ENCODE results near the gene EPB41L4A. TPM values are rescaled to one million over a fixed set of nuclear protein-coding genes. Genes with fewer than 3 reads are reported as not detected.

Gene EPB41L4A
- total RNA-seq, 1 experiment from 2014 or later, result 5.2 TPM

GRCh38 chr5:112346411-112347044, 72.5 kb downstream of the EPB41L4A start (continued):
- TF ChIP-seq, protein P1, sequence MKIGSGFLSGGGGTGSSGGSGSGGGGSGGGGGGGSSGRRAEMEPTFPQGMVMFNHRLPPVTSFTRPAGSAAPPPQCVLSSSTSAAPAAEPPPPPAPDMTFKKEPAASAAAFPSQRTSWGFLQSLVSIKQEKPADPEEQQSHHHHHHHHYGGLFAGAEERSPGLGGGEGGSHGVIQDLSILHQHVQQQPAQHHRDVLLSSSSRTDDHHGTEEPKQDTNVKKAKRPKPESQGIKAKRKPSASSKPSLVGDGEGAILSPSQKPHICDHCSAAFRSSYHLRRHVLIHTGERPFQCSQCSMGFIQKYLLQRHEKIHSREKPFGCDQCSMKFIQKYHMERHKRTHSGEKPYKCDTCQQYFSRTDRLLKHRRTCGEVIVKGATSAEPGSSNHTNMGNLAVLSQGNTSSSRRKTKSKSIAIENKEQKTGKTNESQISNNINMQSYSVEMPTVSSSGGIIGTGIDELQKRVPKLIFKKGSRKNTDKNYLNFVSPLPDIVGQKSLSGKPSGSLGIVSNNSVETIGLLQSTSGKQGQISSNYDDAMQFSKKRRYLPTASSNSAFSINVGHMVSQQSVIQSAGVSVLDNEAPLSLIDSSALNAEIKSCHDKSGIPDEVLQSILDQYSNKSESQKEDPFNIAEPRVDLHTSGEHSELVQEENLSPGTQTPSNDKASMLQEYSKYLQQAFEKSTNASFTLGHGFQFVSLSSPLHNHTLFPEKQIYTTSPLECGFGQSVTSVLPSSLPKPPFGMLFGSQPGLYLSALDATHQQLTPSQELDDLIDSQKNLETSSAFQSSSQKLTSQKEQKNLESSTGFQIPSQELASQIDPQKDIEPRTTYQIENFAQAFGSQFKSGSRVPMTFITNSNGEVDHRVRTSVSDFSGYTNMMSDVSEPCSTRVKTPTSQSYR (CRISPR knock-in tag; IDR thresholded peaks at IDR 0.05), result no peak
- TF ChIP-seq, protein P2, sequence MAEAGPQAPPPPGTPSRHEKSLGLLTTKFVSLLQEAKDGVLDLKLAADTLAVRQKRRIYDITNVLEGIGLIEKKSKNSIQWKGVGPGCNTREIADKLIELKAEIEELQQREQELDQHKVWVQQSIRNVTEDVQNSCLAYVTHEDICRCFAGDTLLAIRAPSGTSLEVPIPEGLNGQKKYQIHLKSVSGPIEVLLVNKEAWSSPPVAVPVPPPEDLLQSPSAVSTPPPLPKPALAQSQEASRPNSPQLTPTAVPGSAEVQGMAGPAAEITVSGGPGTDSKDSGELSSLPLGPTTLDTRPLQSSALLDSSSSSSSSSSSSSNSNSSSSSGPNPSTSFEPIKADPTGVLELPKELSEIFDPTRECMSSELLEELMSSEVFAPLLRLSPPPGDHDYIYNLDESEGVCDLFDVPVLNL (CRISPR knock-in tag; IDR thresholded peaks at IDR 0.05; ENCODE audit: borderline replicate concordance, low read depth), result no peak
- TF ChIP-seq TEAD1 (CRISPR knock-in tag; IDR thresholded peaks at IDR 0.05) (no peak), CREM (CRISPR knock-in tag; IDR thresholded peaks at IDR 0.05) (no peak), ZNF263 (CRISPR knock-in tag; IDR thresholded peaks at IDR 0.05; ENCODE audit: low read depth) (no peak), ZNF423 (CRISPR knock-in tag; IDR thresholded peaks at IDR 0.05) (no peak), ETV6 (CRISPR knock-in tag; IDR thresholded peaks at IDR 0.05) (no peak), SMAD4 (CRISPR knock-in tag; IDR thresholded peaks at IDR 0.05) (no peak)

GRCh38 chr5:112344540-112344939, 74.5 kb downstream of the EPB41L4A start:
- TF ChIP-seq, protein P1 (CRISPR knock-in tag; IDR thresholded peaks at IDR 0.05), result no peak
- no peak for TF ChIP-seq TEAD4 (CRISPR knock-in tag; IDR thresholded peaks at IDR 0.05)
- TF ChIP-seq TCF7 (CRISPR knock-in tag; IDR thresholded peaks at IDR 0.05; ENCODE audit: low read depth), result no peak
- TF ChIP-seq AR (CRISPR knock-in tag; IDR thresholded peaks at IDR 0.05), result no peak
- no peak for TF ChIP-seq FOXJ3 (CRISPR knock-in tag; IDR thresholded peaks at IDR 0.05; ENCODE audit: borderline replicate concordance)
- no peak for TF ChIP-seq HMGA2 (CRISPR knock-in tag; IDR thresholded peaks at IDR 0.05)
- TF ChIP-seq MAX (CRISPR knock-in tag; IDR thresholded peaks at IDR 0.05), result no peak
- no peak for TF ChIP-seq ATF1 (CRISPR knock-in tag; IDR thresholded peaks at IDR 0.05)
- ChIA-PET CTCF (no interaction called here), POLR2A (no interaction called here)
- H3K27me3 Mint-ChIP-seq (ENCODE audit: low read depth), result no peaks in the 10 kb centered on the region
- no peaks in the 10 kb centered on the region for H3K9me3 Mint-ChIP-seq
- H3K36me3 Mint-ChIP-seq, result no peaks in the 10 kb centered on the region
- no peak for ATAC-seq
- peaks cover 2% of the 10 kb centered on the region; the same call in 1 of the 2 replicates for H3K4me1 Mint-ChIP-seq
- H3K27ac Mint-ChIP-seq, result no peak overlapping the region
- DNase-seq (ENCODE audit: low spot score), result no peak
- no peak overlapping the region for H3K4me3 Mint-ChIP-seq
